ENCODE results near the gene GPR89A.

DNA sequence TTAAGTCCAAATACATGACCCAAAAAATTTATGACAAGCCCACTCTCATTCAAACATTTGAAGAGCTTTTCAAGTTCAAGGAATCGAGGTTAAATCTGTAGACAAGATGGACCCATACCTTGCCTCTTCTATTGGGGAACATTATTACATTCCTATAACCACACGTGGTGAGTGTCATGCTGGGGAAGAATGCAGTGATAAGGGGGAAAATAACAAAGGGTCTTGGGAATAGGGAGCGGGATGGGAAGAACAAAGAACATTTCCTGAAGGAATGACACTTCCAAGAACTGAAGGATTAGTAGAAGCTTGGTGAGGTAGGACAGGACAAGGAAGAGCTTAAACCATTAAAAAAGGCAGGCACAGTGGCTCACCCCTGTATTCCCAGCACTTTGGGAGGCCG, 80.5 kb downstream of the GPR89A start:
- TF ChIP-seq, protein P1, sequence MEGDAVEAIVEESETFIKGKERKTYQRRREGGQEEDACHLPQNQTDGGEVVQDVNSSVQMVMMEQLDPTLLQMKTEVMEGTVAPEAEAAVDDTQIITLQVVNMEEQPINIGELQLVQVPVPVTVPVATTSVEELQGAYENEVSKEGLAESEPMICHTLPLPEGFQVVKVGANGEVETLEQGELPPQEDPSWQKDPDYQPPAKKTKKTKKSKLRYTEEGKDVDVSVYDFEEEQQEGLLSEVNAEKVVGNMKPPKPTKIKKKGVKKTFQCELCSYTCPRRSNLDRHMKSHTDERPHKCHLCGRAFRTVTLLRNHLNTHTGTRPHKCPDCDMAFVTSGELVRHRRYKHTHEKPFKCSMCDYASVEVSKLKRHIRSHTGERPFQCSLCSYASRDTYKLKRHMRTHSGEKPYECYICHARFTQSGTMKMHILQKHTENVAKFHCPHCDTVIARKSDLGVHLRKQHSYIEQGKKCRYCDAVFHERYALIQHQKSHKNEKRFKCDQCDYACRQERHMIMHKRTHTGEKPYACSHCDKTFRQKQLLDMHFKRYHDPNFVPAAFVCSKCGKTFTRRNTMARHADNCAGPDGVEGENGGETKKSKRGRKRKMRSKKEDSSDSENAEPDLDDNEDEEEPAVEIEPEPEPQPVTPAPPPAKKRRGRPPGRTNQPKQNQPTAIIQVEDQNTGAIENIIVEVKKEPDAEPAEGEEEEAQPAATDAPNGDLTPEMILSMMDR (IDR thresholded peaks at IDR 0.05), result no peak
- TF ChIP-seq POLR2A (IDR thresholded peaks at IDR 0.05), result no peak
